ENCODE measurements around the gene U2AF1L4.

The U2AF1L4 gene

DNA sequence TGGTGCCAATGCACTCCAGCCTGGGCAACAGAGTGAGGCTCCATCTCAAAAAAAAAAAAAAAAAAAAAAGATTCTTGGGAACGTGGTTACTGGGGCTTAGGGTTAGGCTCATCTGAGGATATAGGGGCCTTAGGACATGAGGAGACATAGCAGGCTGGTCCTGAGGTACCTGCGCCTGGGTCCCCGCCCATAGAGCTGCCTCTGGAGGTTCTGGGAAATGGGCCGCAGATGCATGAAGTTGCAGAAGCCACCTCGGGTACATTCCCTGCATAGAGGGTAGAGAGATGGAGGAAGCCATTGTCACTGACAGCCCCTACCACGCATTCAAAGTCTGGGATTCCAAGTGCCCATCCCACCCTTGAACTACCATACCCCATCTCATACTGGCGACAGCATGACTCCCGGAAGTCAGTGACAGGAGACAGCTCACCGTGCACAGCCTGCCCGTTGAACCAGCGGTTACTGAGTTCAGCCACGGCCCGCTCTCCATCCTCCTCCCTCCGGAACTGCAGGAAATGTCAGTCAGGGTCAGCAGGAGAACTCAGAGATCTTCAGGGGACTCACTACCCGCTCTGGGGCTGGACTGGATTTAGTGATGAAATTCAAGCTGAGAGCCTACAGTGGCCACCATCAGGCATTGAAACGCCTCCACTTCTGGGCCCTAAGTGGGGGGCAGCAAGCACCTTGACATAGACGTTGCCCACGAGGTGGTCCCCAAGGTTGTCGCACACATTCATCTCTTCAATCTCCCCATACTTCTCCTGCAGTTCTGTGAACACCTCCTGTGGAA, 1.4 kb downstream of the U2AF1L4 start:
- H3K4me3 ChIP-seq (ENCODE audit: low read depth, low read length) = no peak overlapping the region
- DNase-seq (ENCODE audit: low read depth, low spot score) = no peak
- TF ChIP-seq, protein P1, sequence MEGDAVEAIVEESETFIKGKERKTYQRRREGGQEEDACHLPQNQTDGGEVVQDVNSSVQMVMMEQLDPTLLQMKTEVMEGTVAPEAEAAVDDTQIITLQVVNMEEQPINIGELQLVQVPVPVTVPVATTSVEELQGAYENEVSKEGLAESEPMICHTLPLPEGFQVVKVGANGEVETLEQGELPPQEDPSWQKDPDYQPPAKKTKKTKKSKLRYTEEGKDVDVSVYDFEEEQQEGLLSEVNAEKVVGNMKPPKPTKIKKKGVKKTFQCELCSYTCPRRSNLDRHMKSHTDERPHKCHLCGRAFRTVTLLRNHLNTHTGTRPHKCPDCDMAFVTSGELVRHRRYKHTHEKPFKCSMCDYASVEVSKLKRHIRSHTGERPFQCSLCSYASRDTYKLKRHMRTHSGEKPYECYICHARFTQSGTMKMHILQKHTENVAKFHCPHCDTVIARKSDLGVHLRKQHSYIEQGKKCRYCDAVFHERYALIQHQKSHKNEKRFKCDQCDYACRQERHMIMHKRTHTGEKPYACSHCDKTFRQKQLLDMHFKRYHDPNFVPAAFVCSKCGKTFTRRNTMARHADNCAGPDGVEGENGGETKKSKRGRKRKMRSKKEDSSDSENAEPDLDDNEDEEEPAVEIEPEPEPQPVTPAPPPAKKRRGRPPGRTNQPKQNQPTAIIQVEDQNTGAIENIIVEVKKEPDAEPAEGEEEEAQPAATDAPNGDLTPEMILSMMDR (IDR thresholded peaks at IDR 0.05; ENCODE audit: insufficient read depth, low read length, missing control alignments) = no peak
- ChIA-PET CTCF (interaction anchor here (1.3 to 1.6 kb wide), 4 partner anchors 26 to 189 kb away, joined by 3 to 8 read pairs (median 6); partner anchors contain the start of gene KMT2B), POLR2A (interaction anchor here (0.9 to 2.4 kb wide), 2 partner anchors 13 kb away, joined by 3 to 7 read pairs; partner anchors contain the start of gene HSPB6)

DNA sequence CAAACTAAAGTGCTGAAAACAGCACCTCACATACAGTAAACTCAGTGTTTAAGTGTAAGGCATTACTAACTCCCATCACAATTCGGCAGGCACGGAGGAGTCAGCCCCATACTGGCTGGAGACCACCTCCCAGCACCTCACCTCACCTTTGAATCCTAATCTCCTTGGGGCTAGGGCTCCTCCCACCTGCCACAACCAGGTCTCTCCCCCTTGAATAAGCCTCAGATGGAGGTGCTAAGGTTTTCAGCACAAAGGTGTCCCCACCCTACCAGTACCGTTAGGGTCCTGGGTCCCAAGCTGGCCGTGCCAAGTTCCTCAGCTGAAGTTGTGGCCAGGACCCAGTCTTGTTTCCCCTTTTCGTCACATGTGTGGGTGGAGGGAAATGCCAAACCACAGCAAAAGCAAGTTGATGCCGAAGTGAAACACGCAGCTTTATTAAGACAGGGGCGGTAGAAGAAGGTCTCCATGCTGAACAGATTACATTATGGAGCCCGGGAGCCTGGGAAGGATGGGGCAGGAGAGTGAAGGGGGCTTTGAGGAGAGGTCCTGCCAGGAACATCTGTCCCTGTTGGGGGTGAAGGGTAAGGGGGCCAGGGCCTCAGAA, 3.0 kb downstream of the U2AF1L4 start, which contains the start of gene IGFLR1:
TSS of gene IGFLR1 (minus strand) at position 332 of the 604 bp plus-strand sequence. CDS start 1,272 bp downstream, outside the sequence.
- TF ChIP-seq, protein P1 (IDR thresholded peaks at IDR 0.05; ENCODE audit: insufficient read depth, low read length, missing control alignments) = no peak
- ChIA-PET CTCF (interaction anchor here (1.3 kb wide), 1 partner anchor 49 kb away, joined by 4 read pairs; no protein-coding TSS in a partner anchor), POLR2A (interaction anchor here (0.8 kb wide), 1 partner anchor 40 kb away, joined by 3 read pairs; no protein-coding TSS in a partner anchor)
- peak within 1 kb of the TSS; percentile 69; the same call in 1 of the 2 replicates for H3K4me3 ChIP-seq (ENCODE audit: low read depth, low read length)
- no peak for DNase-seq (ENCODE audit: low read depth, low spot score)

DNA sequence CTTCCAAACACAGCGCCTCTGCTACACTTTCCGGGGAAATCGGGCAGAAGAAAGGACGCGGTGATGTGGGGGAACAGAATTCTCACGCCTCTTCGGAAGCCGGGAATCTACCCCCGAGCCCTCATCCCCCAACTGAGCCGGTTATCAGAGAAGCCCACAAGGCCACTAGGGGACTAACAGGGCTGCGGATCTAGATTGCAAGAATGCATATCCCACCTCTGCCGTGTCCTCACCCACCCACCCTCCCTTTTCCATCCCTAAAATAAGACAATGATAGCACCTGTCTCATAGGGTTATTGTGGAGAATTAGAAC, 4.1 kb downstream of the U2AF1L4 start:
- CTCF ChIA-PET = interaction anchor here (0.8 to 1.4 kb wide), 4 partner anchors 10 to 20 kb away, joined by 3 to 4 read pairs (median 4); no protein-coding TSS in a partner anchor
- POLR2A ChIA-PET = interaction anchor here (0.9 to 1.2 kb wide), 4 partner anchors 7 to 190 kb away, joined by 4 to 6 read pairs (median 5); partner anchors contain the start of genes HSPB6 and LIN37

DNA sequence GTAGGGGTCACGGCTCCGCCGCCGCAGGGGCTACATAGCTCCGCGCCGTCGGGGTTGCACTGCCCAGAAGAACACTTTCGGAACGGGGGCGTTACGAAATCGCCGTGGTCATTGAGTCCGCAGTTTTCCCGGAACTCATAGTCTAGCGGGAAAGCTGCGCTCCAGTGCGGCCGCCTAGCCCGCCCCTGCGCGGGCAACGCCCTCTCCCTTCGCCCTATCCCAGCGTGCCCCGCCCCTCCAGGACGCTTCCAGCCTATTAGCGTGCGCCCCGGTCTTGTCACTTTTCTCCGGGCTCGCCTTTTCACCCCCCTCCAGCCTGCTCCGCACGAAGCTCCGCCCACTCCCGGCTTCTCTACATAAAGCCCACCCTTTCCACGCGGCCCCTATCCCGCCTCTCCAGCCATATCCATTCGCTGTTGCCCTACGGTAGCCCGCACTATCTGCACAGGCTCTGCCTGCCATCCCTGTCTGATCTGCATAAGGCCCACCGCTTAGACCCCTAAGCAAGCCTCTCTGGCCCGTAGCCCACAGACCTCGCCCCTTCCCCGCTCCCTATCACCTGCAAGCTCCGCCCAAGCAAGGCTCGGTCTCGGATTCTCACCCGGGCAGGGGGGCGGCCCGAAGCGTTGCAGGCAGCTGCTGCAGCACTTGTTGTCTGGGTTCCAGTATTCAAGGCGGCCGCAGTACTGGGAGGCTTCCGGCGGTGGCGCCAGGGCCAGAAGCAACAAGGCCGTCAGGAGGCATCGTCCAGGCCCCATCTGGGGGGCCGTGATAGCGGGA, 4.6 kb downstream of the U2AF1L4 start:
- CTCF ChIA-PET = interaction anchor here (0.8 to 1.4 kb wide), 6 partner anchors 8 to 78 kb away, joined by 3 to 4 read pairs (median 3); partner anchors contain the start of gene LIN37

More for the DNA sequence above, 4.1 kb downstream of the U2AF1L4 start:
- H3K4me3 ChIP-seq (ENCODE audit: low read depth, low read length) = peak overlapping the region; percentile 69
- DNase-seq (ENCODE audit: low read depth, low spot score) = no peak
- TF ChIP-seq, protein P1 (IDR thresholded peaks at IDR 0.05; ENCODE audit: insufficient read depth, low read length, missing control alignments) = no peak

DNA sequence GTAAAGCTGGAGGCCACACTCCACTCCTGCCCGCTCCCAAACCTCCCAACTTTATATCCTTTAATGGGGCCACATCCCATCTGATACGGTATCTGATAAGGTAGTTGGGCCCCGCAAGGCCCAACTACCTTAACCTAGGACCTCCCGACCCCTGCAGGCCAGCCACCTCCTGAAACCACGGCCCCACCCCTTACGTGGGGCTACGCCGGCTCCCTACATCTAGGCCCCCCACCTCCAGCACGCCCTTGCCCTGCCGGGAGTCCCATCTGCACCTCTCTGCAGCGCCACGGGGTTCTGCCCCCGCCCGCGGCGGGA, 5.2 kb downstream of the U2AF1L4 start:
- ChIA-PET CTCF (interaction anchor here (0.9 to 1.4 kb wide), 5 partner anchors 8 to 79 kb away, joined by 3 to 4 read pairs (median 3); partner anchors contain the start of gene LIN37), POLR2A (interaction anchor here (0.7 to 1.7 kb wide), 6 partner anchors 8 to 191 kb away, joined by 3 to 6 read pairs (median 5); partner anchors contain the start of genes HSPB6 and LIN37)
- TF ChIP-seq, protein P1 (IDR thresholded peaks at IDR 0.05; ENCODE audit: insufficient read depth, low read length, missing control alignments) = no peak
- H3K4me3 ChIP-seq (ENCODE audit: low read depth, low read length) = peak overlapping the region; percentile 69
- DNase-seq (ENCODE audit: low read depth, low spot score) = no peak

More for the DNA sequence above, 4.6 kb downstream of the U2AF1L4 start:
- peak; percentile 51 for DNase-seq (ENCODE audit: low read depth, low spot score)
- POLR2A ChIA-PET = interaction anchor here (0.7 to 1.7 kb wide), 7 partner anchors 8 to 191 kb away, joined by 3 to 6 read pairs (median 5); partner anchors contain the start of genes HSPB6 and LIN37
- peak overlapping the region; percentile 69 for H3K4me3 ChIP-seq (ENCODE audit: low read depth, low read length)
- TF ChIP-seq, protein P1 (IDR thresholded peaks at IDR 0.05; ENCODE audit: insufficient read depth, low read length, missing control alignments) = peak; percentile 13
